SKM-1 treated with dmso at 0.1 percent for 144 hours (cell line): ENCODE measurements around the gene SPNS3.

Source experiments
- DNase-seq: peaks from one replicate; lab custom pipeline; 2025; ENCODE audit not compliant: unreplicated experiment; lab: John Stamatoyannopoulos, UW

Gene SPNS3

GRCh38 chr17:4507361-4508111 is 73.8 kb downstream of the SPNS3 start:
- DNase-seq, result no peak

- no peak for DNase-seq
Measured at GRCh38 chr17:4508207-4508606, 74.5 kb downstream of the SPNS3 start.

- no peak for DNase-seq
Measured at GRCh38 chr17:4509401-4509800, 75.7 kb downstream of the SPNS3 start.

- no peak for DNase-seq
Measured at GRCh38 chr17:4509923-4510617, 76.3 kb downstream of the SPNS3 start.

GRCh38 chr17:4510618-4510941 is 76.8 kb downstream of the SPNS3 start:
- no peak for DNase-seq

GRCh38 chr17:4511199-4511932 is 77.6 kb downstream of the SPNS3 start:
- no peak for DNase-seq

- no peak for DNase-seq
Measured at GRCh38 chr17:4512156-4513112, 78.7 kb downstream of the SPNS3 start.

- no peak for DNase-seq
Measured at GRCh38 chr17:4513113-4514032, 79.6 kb downstream of the SPNS3 start.

- DNase-seq, result no peak
Measured at GRCh38 chr17:4514206-4514605, 80.5 kb downstream of the SPNS3 start.

- DNase-seq, result no peak
Measured at GRCh38 chr17:4514779-4515178, 81.0 kb downstream of the SPNS3 start.

GRCh38 chr17:4515501-4515900 is 81.8 kb downstream of the SPNS3 start:
- DNase-seq, result no peak

GRCh38 chr17:4516735-4517134 is 83.0 kb downstream of the SPNS3 start:
- DNase-seq, result no peak

GRCh38 chr17:4518901-4519300 is 85.2 kb downstream of the SPNS3 start:
- no peak for DNase-seq

- DNase-seq, result no peak
Measured at GRCh38 chr17:4519361-4519788, 85.6 kb downstream of the SPNS3 start.

- DNase-seq, result no peak
Measured at GRCh38 chr17:4520060-4520893, 86.5 kb downstream of the SPNS3 start.

GRCh38 chr17:4520894-4521600 is 87.3 kb downstream of the SPNS3 start:
- no peak for DNase-seq

- DNase-seq, result no peak
Measured at GRCh38 chr17:4522661-4523060, 88.9 kb downstream of the SPNS3 start.

- DNase-seq, result no peak
Measured at GRCh38 chr17:4523946-4524345, 90.2 kb downstream of the SPNS3 start.
